HepG2 (cell line): ENCODE data around the gene COPS3. TPM values are rescaled to one million over a fixed set of nuclear protein-coding genes. Genes with fewer than 3 reads are reported as not detected.
A peak's percentile ranks its signal among the peaks of the same experiment; 100 is the strongest.

Experiments
- BCL3 ChIP-seq: sonication (generic); formaldehyde crosslinking; IDR thresholded peaks from 2 replicates; pipeline ENCODE4 v1.5.1; 2020; ENCODE audit warnings: mild to moderate bottlenecking, missing genetic modification reagents, moderate library complexity
- CBX2 ChIP-seq, 2 experiments: fragments of 200-600 bp in 1 of 2; sonication (generic); formaldehyde crosslinking in 1 of 2; IDR thresholded peaks; 2 replicates each; pipeline versions ENCODE4 v1.7.0 to v1.8.1; 2018 to 2022; ENCODE audit warnings: low read depth in 2 of 2, low read length in 1 of 2, mild to moderate bottlenecking in 1 of 2, missing genetic modification reagents in 1 of 2
- CENPT ChIP-seq: sonication (generic); formaldehyde crosslinking; IDR thresholded peaks from 2 replicates; pipeline ENCODE4 v1.8.0; 2022; ENCODE audit warnings: low read depth, mild to moderate bottlenecking, moderate library complexity, missing genetic modification reagents
- ETV5 ChIP-seq: IDR thresholded peaks from 2 replicates; pipeline ENCODE4 v1.6.1; 2018; ENCODE audit warnings: missing biosample characterization, missing genetic modification reagents, inconsistent platforms, borderline replicate concordance
- HCFC1 ChIP-seq: fragments of 150-350 bp; IDR thresholded peaks from 2 replicates; pipeline ENCODE4 v1.6.1; 2014; ENCODE audit warnings: low read depth, low read length
- HIVEP1 ChIP-seq: sonication (generic); formaldehyde crosslinking; IDR thresholded peaks from 2 replicates; pipeline ENCODE4 v1.4.0; 2020; ENCODE audit warnings: mild to moderate bottlenecking, missing genetic modification reagents
- MYC ChIP-seq: sonication (generic); formaldehyde crosslinking; IDR thresholded peaks from 2 replicates; pipeline ENCODE4 v1.9.0; 2021; ENCODE audit warnings: missing genetic modification reagents, borderline replicate concordance
- PRMT3 ChIP-seq: sonication (generic); formaldehyde crosslinking; IDR thresholded peaks from 2 replicates; pipeline ENCODE4 v1.8.1; 2022; ENCODE audit warnings: low read depth, mild to moderate bottlenecking, moderate library complexity, missing genetic modification reagents, borderline replicate concordance
- STAT6 ChIP-seq: sonication (generic); formaldehyde crosslinking; IDR thresholded peaks from 2 replicates; pipeline ENCODE4 v1.4.0; 2020; ENCODE audit warnings: missing genetic modification reagents, mild to moderate bottlenecking, borderline replicate concordance
- ZBTB40 ChIP-seq, 2 experiments: fragments of 450-650 bp in 1 of 2; sonication (generic) in 1 of 2; formaldehyde crosslinking in 1 of 2; IDR thresholded peaks; 2 replicates each; pipeline versions ENCODE4 v1.6.1 to v1.8.0; 2016 to 2022; ENCODE audit warnings: antibody characterized with exemption in 1 of 2, mild to moderate bottlenecking in 1 of 2, missing genetic modification reagents in 1 of 2
- ZNF883 ChIP-seq: sonication (generic); formaldehyde crosslinking; IDR thresholded peaks from 2 replicates; pipeline ENCODE4 v1.5.1; 2020; ENCODE audit warnings: mild to moderate bottlenecking, missing genetic modification reagents; ENCODE audit errors: not compliant biosample characterization
- polyA plus RNA-seq, 8 experiments: library from polyadenylated mRNA; depleted of rRNA in 3 of 8; stranded (reverse) in 7 of 8; unstranded in 1 of 8; fragments of >200 nt; fragmentation: Illumina TruSeq in 4 of 8; extraction: Trizol in 4 of 8; gene quantifications; 2 replicates each; pipeline versions ENCODE4 v1.2.1 to v1.2.3, GENCODE V29; 2011 to 2016; ENCODE audit warnings: low read depth in 4 of 8, missing spikeins in 1 of 8, mixed read lengths in 1 of 8; ENCODE audit not compliant: insufficient read depth in 1 of 8
- total RNA-seq, 5 experiments: library from RNA; depleted of rRNA; stranded (reverse); fragments of >200 nt; fragmentation: Illumina TruSeq; extraction: Trizol; gene quantifications; 2 replicates each; pipeline ENCODE4 v1.2.3, GENCODE V29; 2016; ENCODE audit warnings: low read depth in 1 of 5
- TF ChIP-seq, protein P1 (sequence below): sonication (generic); formaldehyde crosslinking; IDR thresholded peaks from 2 replicates; pipeline ENCODE4 v1.8.0; 2022; ENCODE audit warnings: mild to moderate bottlenecking, missing genetic modification reagents, moderate library complexity

COPS3 gene
- total and polyA plus RNA-seq, 2 of the 13 experiments (the other 11 are each of a cell fraction or from before 2014, with no cell fraction given): 46.3 to 103 TPM

DNA sequence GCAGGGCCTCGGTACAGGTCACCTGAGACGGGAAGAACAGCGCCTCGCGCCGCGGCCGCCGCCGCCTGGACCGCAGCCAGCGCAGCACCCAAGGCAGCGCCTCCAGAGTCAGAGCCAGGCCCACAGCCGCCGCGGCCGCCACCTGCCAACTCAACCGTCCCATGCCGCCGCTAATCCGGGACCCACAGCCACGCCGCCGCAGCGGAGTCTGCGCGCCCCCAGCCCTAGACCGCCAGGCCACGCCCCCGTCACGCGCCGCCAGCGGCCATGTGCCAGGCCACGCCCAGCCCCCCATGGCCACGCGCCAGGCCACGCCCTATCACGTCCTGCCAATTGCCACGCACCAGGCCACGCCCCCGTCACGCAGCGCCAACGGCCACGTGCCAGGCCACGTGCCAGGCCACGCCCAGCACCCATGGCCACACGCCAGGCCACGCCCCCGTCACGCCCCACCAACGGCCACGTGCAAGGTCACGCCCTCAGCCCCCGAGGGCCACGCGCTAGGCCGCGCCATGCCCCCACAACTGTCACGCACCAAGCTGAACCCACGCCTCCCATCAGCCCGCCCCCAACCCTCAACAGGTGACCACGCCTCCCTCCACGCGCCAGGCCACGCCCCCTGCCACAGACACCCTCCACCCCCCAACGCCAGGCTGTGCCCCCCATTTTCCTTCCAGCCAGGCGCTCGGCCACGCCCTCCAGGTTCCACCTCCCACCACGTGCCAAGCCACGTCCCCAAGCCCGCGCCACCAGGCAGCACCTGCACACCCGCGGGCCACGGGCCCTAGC lies 74.7 kb downstream of the COPS3 start, which contains the start of gene PLD6 (continued):
- peak; percentile 87 for TF ChIP-seq ZNF883 (CRISPR knock-in tag)
- TF ChIP-seq CBX2 (IDR thresholded peaks at IDR 0.05; ENCODE audit: low read depth, low read length): no peak
- peak; percentile 83; the same call in 1 of the 2 replicates for TF ChIP-seq CBX2 (CRISPR knock-in tag; IDR thresholded peaks at IDR 0.05; ENCODE audit: low read depth)
- TF ChIP-seq, protein P1, sequence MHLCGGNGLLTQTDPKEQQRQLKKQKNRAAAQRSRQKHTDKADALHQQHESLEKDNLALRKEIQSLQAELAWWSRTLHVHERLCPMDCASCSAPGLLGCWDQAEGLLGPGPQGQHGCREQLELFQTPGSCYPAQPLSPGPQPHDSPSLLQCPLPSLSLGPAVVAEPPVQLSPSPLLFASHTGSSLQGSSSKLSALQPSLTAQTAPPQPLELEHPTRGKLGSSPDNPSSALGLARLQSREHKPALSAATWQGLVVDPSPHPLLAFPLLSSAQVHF (CRISPR knock-in tag): peak; percentile 97
- peak; percentile 83 for TF ChIP-seq BCL3 (CRISPR knock-in tag)
- TF ChIP-seq ETV5 (CRISPR knock-in tag): 0 out of 2 replicates have a peak, but pooled peaks have one; percentile 17
- no peak; the same call in 1 of the 2 replicates for TF ChIP-seq STAT6 (CRISPR knock-in tag)
- peak; percentile 80 for TF ChIP-seq HIVEP1 (CRISPR knock-in tag)
- no peak; the same call in 1 of the 2 replicates for TF ChIP-seq PRMT3
- no peak for TF ChIP-seq ZBTB40 (IDR thresholded peaks at IDR 0.05)
- TF ChIP-seq ZBTB40 (CRISPR knock-in tag; IDR thresholded peaks at IDR 0.05): peak; percentile 90; the same call in 1 of the 2 replicates
- peak; percentile 99 for TF ChIP-seq CENPT (CRISPR knock-in tag)
- no peak for TF ChIP-seq HCFC1
- TF ChIP-seq MYC (CRISPR knock-in tag): peak; percentile 100
